Parathyroid adenoma (tissue), 2 donors: ENCODE data around the gene PRPH2.

Experiments
- H2AFZ ChIP-seq: fragments of 300-600 bp; sonication (generic); one replicate; pipeline ENCODE4 v1.7.0; 2017; ENCODE audit warnings: antibody characterized with exemption, mild to moderate bottlenecking
- H3K27ac ChIP-seq: fragments of 300-600 bp; sonication (generic); one replicate; pipeline ENCODE4 v1.7.0; 2017
- H3K27me3 ChIP-seq: fragments of 300-600 bp; sonication (generic); one replicate; pipeline ENCODE4 v1.7.0; 2017; ENCODE audit warnings: low read length; ENCODE audit not compliant: control insufficient read depth, insufficient read depth
- H3K36me3 ChIP-seq: fragments of 300-600 bp; sonication (generic); one replicate; pipeline ENCODE4 v1.7.0; 2017; ENCODE audit warnings: low read length; ENCODE audit not compliant: control insufficient read depth, insufficient read depth
- H3K4me1 ChIP-seq: fragments of 300-600 bp; sonication (generic); one replicate; pipeline ENCODE4 v1.7.0; 2017; ENCODE audit warnings: control low read depth
- H3K4me2 ChIP-seq: fragments of 300-600 bp; sonication (generic); one replicate; pipeline ENCODE4 v1.7.0; 2017; ENCODE audit warnings: low read length
- H3K4me3 ChIP-seq: fragments of 300-600 bp; sonication (generic); one replicate; pipeline ENCODE4 v1.7.0; 2017; ENCODE audit warnings: low read depth, low read length
- H3K79me2 ChIP-seq: fragments of 300-600 bp; sonication (generic); one replicate; pipeline ENCODE4 v1.7.0; 2017; ENCODE audit warnings: control low read depth
- H3K9ac ChIP-seq: fragments of 300-600 bp; sonication (generic); one replicate; pipeline ENCODE4 v1.7.0; 2017; ENCODE audit warnings: mild to moderate bottlenecking
- H3K9me3 ChIP-seq: fragments of 300-600 bp; sonication (generic); one replicate; pipeline ENCODE4 v1.7.0; 2017; ENCODE audit warnings: low read length; ENCODE audit not compliant: control insufficient read depth
- TF ChIP-seq, protein P1 (sequence below): fragments of 300-600 bp; sonication (generic); IDR thresholded peaks from one replicate; pipeline ENCODE4 v1.7.0; 2017; ENCODE audit warnings: antibody characterized with exemption, mild to moderate bottlenecking
- donor health status: primary hyperparathyroidism.

Gene PRPH2

DNA sequence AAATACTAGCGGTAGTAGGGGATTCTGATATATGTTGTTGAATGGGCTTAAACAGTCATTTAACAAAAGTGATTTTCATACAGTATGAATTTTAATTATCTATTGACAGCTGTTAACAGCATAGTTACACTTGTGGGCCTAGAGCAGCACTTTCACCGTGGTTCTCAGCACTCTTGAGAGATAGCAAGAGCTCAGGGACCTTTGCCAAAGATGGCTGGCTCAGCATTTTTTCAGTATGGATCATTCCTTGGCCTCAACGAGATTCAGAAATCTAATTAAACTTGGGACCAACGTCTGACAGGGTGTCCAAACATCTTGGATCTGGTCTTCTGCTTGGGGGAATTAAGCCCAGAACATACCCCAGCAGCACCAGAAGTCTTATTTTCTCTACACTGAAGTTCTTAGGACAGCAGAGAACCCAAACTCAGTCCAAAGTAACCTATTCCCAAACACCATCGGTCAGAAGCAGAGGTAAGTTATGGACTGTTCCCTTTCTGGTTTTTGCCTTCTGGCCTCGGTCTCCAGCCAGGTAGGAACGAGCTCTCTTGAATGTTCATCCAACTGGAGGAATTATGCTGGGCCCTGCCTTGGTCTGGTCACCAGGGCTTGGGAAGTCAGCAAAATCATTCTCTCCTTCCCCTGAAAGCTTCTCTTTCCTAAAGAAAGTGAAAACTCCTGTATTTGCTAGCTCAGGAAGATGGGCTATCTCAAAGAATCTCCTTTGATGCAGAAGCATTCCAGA is 25.7 kb downstream of the PRPH2 start:
- H3K36me3 ChIP-seq, result no peaks in the 10 kb centered on the region
- TF ChIP-seq, protein P1, sequence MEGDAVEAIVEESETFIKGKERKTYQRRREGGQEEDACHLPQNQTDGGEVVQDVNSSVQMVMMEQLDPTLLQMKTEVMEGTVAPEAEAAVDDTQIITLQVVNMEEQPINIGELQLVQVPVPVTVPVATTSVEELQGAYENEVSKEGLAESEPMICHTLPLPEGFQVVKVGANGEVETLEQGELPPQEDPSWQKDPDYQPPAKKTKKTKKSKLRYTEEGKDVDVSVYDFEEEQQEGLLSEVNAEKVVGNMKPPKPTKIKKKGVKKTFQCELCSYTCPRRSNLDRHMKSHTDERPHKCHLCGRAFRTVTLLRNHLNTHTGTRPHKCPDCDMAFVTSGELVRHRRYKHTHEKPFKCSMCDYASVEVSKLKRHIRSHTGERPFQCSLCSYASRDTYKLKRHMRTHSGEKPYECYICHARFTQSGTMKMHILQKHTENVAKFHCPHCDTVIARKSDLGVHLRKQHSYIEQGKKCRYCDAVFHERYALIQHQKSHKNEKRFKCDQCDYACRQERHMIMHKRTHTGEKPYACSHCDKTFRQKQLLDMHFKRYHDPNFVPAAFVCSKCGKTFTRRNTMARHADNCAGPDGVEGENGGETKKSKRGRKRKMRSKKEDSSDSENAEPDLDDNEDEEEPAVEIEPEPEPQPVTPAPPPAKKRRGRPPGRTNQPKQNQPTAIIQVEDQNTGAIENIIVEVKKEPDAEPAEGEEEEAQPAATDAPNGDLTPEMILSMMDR, result no peak
- H3K9ac ChIP-seq, result no peak overlapping the region
- no peaks in the 10 kb centered on the region for H3K9me3 ChIP-seq
- H3K4me1 ChIP-seq, result peaks cover 21% of the 10 kb centered on the region
- H3K27me3 ChIP-seq, result no peaks in the 10 kb centered on the region
- H3K27ac ChIP-seq, result peak overlapping the region; percentile 26
- H3K79me2 ChIP-seq, result no peaks in the 10 kb centered on the region
- H3K4me3 ChIP-seq, result no peak overlapping the region
- H3K4me2 ChIP-seq, result peak overlapping the region; percentile 45
- H2AFZ ChIP-seq, result no peak overlapping the region

DNA sequence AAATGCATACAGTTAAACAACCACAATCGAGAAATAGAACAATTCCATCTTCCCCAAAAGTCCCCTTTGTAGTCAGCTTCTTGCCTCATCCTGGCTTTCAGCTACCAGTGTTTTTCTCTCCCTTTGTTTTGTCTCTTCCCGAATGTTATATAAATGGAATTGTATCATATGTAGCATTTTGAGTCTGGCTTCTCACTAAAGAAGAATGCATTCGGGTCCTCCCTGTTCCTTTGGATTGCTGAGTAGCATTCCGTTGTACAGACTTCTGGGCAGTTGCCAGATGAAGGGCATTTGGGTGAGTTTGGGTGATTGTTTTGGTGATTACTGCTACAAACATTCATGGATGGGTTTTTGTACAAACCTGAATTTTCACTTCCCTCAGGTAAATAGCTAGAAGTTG is 27.8 kb downstream of the PRPH2 start:
- no peak overlapping the region for H2AFZ ChIP-seq
- no peaks in the 10 kb centered on the region for H3K36me3 ChIP-seq
- H3K4me3 ChIP-seq, result peak overlapping the region; percentile 0
- peak overlapping the region; percentile 62 for H3K27ac ChIP-seq
- no peak overlapping the region for H3K9ac ChIP-seq
- no peaks in the 10 kb centered on the region for H3K79me2 ChIP-seq
- TF ChIP-seq, protein P1, result no peak
- peak overlapping the region; percentile 34 for H3K4me2 ChIP-seq
- peaks cover 21% of the 10 kb centered on the region for H3K4me1 ChIP-seq
- no peaks in the 10 kb centered on the region for H3K9me3 ChIP-seq
- H3K27me3 ChIP-seq, result no peaks in the 10 kb centered on the region

DNA sequence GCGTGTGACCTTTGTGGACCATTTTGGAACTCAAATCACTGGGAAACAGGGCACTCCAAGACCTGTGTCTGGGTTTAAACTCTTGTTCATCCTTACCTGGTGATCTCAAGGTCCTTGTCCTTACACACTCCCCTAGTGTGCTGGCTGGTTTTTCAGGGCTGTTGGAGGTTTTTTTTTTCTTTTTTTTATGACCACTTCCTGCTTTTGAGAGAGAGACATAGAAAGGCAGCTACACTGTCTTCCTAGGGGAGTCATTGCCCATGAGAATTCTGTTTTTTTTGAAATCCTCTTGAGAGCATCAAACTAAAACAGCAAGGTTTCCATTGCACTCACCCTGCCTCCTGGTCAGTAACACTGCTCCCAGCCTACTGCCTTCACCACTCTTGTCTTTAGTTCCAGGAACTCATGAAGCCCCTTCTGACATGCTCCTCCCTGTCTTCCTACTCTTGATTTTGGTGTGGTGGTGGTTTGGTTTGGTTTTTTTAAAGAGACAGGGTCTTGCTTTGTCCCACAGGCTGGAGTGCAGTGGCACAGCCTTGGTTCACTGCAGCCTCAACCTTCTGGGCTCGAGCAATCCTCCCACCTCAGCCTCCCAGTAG is 28.6 kb downstream of the PRPH2 start:
- H3K27me3 ChIP-seq, result no peaks in the 10 kb centered on the region
- H3K27ac ChIP-seq, result peak overlapping the region; percentile 62
- peak overlapping the region; percentile 0 for H3K4me3 ChIP-seq
- no peaks in the 10 kb centered on the region for H3K36me3 ChIP-seq
- H3K9me3 ChIP-seq, result no peaks in the 10 kb centered on the region
- H3K79me2 ChIP-seq, result no peaks in the 10 kb centered on the region
- H2AFZ ChIP-seq, result no peak overlapping the region
- H3K9ac ChIP-seq, result no peak overlapping the region
- H3K4me1 ChIP-seq, result peaks cover 21% of the 10 kb centered on the region
- TF ChIP-seq, protein P1, result no peak
- peak overlapping the region; percentile 34 for H3K4me2 ChIP-seq

DNA sequence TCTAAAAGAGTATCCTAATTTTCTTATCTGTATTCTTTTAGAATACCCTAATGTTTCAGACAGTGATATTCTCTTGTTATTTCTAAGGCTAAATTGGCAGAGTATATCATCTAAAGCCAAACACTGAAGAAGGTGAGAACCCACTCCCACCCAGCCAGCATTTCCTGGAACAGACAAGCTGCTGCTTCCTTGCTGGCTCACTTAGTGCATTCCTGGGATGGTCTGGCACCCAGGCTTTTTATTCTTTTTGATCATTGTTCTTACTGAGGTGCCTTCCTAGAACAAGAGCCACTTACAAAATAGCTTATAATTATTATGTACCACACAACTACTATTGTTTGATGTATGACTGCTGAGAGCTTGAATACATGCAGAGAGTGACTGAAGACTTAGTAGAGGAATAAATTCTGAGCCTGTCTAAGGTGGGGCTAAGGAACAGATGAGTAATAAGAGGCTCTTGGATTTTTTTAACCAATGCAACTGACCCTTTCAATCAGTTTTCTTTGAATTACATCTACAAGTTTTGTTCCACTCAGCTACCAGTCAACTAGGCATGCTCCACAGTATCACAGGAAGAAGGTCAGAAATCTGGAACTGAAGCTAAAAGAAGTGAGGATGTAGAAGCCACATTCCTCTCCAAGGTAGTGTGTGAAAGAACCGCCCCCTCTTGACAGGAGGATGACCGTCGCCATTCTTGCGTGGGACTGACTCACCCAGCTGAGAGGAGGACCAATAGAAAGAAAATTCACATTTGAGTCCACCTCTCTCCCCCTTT is 30.1 kb downstream of the PRPH2 start:
- no peak overlapping the region for H3K4me3 ChIP-seq
- no peaks in the 10 kb centered on the region for H3K9me3 ChIP-seq
- H3K4me2 ChIP-seq, result peak overlapping the region; percentile 34
- no peaks in the 10 kb centered on the region for H3K36me3 ChIP-seq
- TF ChIP-seq, protein P1, result no peak
- H3K4me1 ChIP-seq, result peaks cover 20% of the 10 kb centered on the region
- no peaks in the 10 kb centered on the region for H3K79me2 ChIP-seq
- H2AFZ ChIP-seq, result no peak overlapping the region
- no peak overlapping the region for H3K9ac ChIP-seq
- H3K27ac ChIP-seq, result peak overlapping the region; percentile 43
- H3K27me3 ChIP-seq, result no peaks in the 10 kb centered on the region
